ENCODE data around the gene KCTD2.

KCTD2 gene

GRCh38 chr17:75108193-75108592 is 61.2 kb downstream of the KCTD2 start:
- Histone ChIP-seq H3F3A (ENCODE audit: control insufficient read depth, insufficient read depth) (0 out of 2 replicates have a peak, but pooled peaks cover 3% of the 10 kb centered on the region), H3K4me1 (ENCODE audit: control insufficient read depth, low read length) (peaks cover 19% of the 10 kb centered on the region)
- no peak for TF ChIP-seq CTCF (IDR thresholded peaks at IDR 0.05; ENCODE audit: low read depth, low read length, poor library complexity, severe bottlenecking)
- TF ChIP-seq EZH2phosphoT487 (IDR thresholded peaks at IDR 0.05; ENCODE audit: borderline replicate concordance, low read length) = no peak

GRCh38 chr17:75109046-75109406 is 62.0 kb downstream of the KCTD2 start:
- no peaks in the 10 kb centered on the region for H3K9me3 ChIP-seq (ENCODE audit: control insufficient read depth, insufficient read depth, low read length)
- peaks cover 24% of the 10 kb centered on the region for H3K4me1 ChIP-seq (ENCODE audit: control insufficient read depth, low read length)
- no peak for TF ChIP-seq CTCF (IDR thresholded peaks at IDR 0.05; ENCODE audit: low read depth, low read length, poor library complexity, severe bottlenecking)
- TF ChIP-seq EZH2phosphoT487 (IDR thresholded peaks at IDR 0.05; ENCODE audit: borderline replicate concordance, low read length) = no peak
- no peak overlapping the region for H3K27ac ChIP-seq (ENCODE audit: low read depth, low read length)
- 0 out of 2 replicates have a peak, but pooled peaks cover 3% of the 10 kb centered on the region for H3F3A ChIP-seq (ENCODE audit: control insufficient read depth, insufficient read depth)
- peaks cover 18% of the 10 kb centered on the region for H3K27me3 ChIP-seq (ENCODE audit: control insufficient read depth, low read length)
- peak overlapping the region; percentile 82 for H3K4me2 ChIP-seq (ENCODE audit: low read length)
- peaks cover 5% of the 10 kb centered on the region for H3K79me2 ChIP-seq (ENCODE audit: control insufficient read depth, low read length)
- H3K36me3 ChIP-seq (ENCODE audit: control insufficient read depth, low read length) = no peaks in the 10 kb centered on the region
- no peaks in the 10 kb centered on the region for H4K20me1 ChIP-seq (ENCODE audit: control insufficient read depth, insufficient read depth, low read depth, low read length)
- peak overlapping the region; percentile 82 for H3K4me3 ChIP-seq (ENCODE audit: low read length)
- H3K9me2 ChIP-seq (replicated peaks; ENCODE audit: control insufficient read depth, low read length) = no peaks in the 10 kb centered on the region

More at GRCh38 chr17:75108193-75108592, 61.2 kb downstream of the KCTD2 start:
- Histone ChIP-seq H3K4me2 (ENCODE audit: low read length) (no peak overlapping the region), H3K79me2 (ENCODE audit: control insufficient read depth, low read length) (peaks cover 5% of the 10 kb centered on the region), H3K36me3 (ENCODE audit: control insufficient read depth, low read length) (no peaks in the 10 kb centered on the region), H3K9me2 (replicated peaks; ENCODE audit: control insufficient read depth, low read length) (no peaks in the 10 kb centered on the region), H3K9me3 (ENCODE audit: control insufficient read depth, insufficient read depth, low read length) (no peaks in the 10 kb centered on the region), H3K27ac (ENCODE audit: low read depth, low read length) (no peak overlapping the region), H4K20me1 (ENCODE audit: control insufficient read depth, insufficient read depth, low read depth, low read length) (no peaks in the 10 kb centered on the region), H3K27me3 (ENCODE audit: control insufficient read depth, low read length) (peaks cover 21% of the 10 kb centered on the region), H3K4me3 (ENCODE audit: low read length) (no peak overlapping the region)

- no peak for TF ChIP-seq EZH2phosphoT487 (IDR thresholded peaks at IDR 0.05; ENCODE audit: borderline replicate concordance, low read length)
- TF ChIP-seq CTCF (IDR thresholded peaks at IDR 0.05; ENCODE audit: low read depth, low read length, poor library complexity, severe bottlenecking) = no peak
- H3K9me3 ChIP-seq (ENCODE audit: control insufficient read depth, insufficient read depth, low read length) = no peaks in the 10 kb centered on the region
- no peaks in the 10 kb centered on the region for H4K20me1 ChIP-seq (ENCODE audit: control insufficient read depth, insufficient read depth, low read depth, low read length)
- H3K27ac ChIP-seq (ENCODE audit: low read depth, low read length) = no peak within 1 kb of the TSS
- peaks cover 15% of the 10 kb centered on the region for H3K27me3 ChIP-seq (ENCODE audit: control insufficient read depth, low read length)
- peak within 1 kb of the TSS; percentile 82 for H3K4me3 ChIP-seq (ENCODE audit: low read length)
- no peaks in the 10 kb centered on the region for H3K36me3 ChIP-seq (ENCODE audit: control insufficient read depth, low read length)
- peaks cover 8% of the 10 kb centered on the region for H3K79me2 ChIP-seq (ENCODE audit: control insufficient read depth, low read length)
- H3K4me1 ChIP-seq (ENCODE audit: control insufficient read depth, low read length) = peaks cover 30% of the 10 kb centered on the region
- H3K9me2 ChIP-seq (replicated peaks; ENCODE audit: control insufficient read depth, low read length) = no peaks in the 10 kb centered on the region
- H3F3A ChIP-seq (ENCODE audit: control insufficient read depth, insufficient read depth) = 0 out of 2 replicates have a peak, but pooled peaks cover 3% of the 10 kb centered on the region
- peak within 1 kb of the TSS; percentile 82 for H3K4me2 ChIP-seq (ENCODE audit: low read length)
Observed at GRCh38 chr17:75109407-75110233, 62.6 kb downstream of the KCTD2 start, which contains the start of gene ARMC7. Gene ARMC7, plus strand, starts transcription at chr17:75109969. Its CDS starts 320 bp downstream, at chr17:75110289.

Data from DOHH2 (cell line).